GM23338 (cell line): ENCODE results near the gene RTL10. TPM values are rescaled to one million over a fixed set of nuclear protein-coding genes. Genes with fewer than 3 reads are reported as not detected.

Source experiments
- ATAC-seq: fragments of 200-7000 bp; cut with Tn5 transposase; 3 replicates; pipeline ENCODE4 v1.9.1; 2020
- DNase-seq: peaks from one replicate; pipeline ENCODE4 v3.0.0-alpha.2; 2015; ENCODE audit warnings: low spot score
- H2AFZ ChIP-seq: fragments of 200-600 bp; sonication (generic); 2 replicates; pipeline ENCODE4 v1.8.0; 2016; ENCODE audit warnings: antibody characterized with exemption, mild to moderate bottlenecking, moderate library complexity
- H3F3A ChIP-seq: fragments of 200-600 bp; sonication (generic); replicated peaks from 2 replicates; pipeline ENCODE4 v1.8.0; 2017; ENCODE audit warnings: antibody characterized with exemption, mixed run types, low read depth
- H3K27ac ChIP-seq: fragments of 200-600 bp; sonication (generic); 2 replicates; pipeline ENCODE4 v1.6.1; 2016; ENCODE audit warnings: low read depth
- H3K27me3 ChIP-seq: fragments of 200-600 bp; sonication (generic); 2 replicates; pipeline ENCODE4 v1.8.0; 2016; ENCODE audit warnings: mild to moderate bottlenecking, mixed run types, moderate library complexity; ENCODE audit not compliant: insufficient read depth
- H3K36me3 ChIP-seq: fragments of 200-600 bp; sonication (generic); 2 replicates; pipeline ENCODE4 v1.8.0; 2016; ENCODE audit warnings: mild to moderate bottlenecking; ENCODE audit not compliant: insufficient read depth
- H3K4me1 ChIP-seq: fragments of 200-600 bp; sonication (generic); 2 replicates; pipeline ENCODE4 v1.8.0; 2016; ENCODE audit warnings: mild to moderate bottlenecking, moderate library complexity; ENCODE audit not compliant: insufficient read depth
- H3K4me2 ChIP-seq: fragments of 200-600 bp; sonication (generic); 2 replicates; pipeline ENCODE4 v1.7.1; 2017; ENCODE audit warnings: mixed run types
- H3K4me3 ChIP-seq: fragments of 200-600 bp; sonication (generic); 2 replicates; pipeline ENCODE4 v1.6.1; 2016; ENCODE audit warnings: mixed run types
- H3K79me2 ChIP-seq: fragments of 200-600 bp; sonication (generic); replicated peaks from 2 replicates; pipeline ENCODE4 v1.8.0; 2017; ENCODE audit warnings: mild to moderate bottlenecking; ENCODE audit not compliant: insufficient read depth
- H3K9me2 ChIP-seq: fragments of 200-600 bp; sonication (generic); 2 replicates; pipeline ENCODE4 v1.8.0; 2017; ENCODE audit not compliant: insufficient read depth
- H4K20me1 ChIP-seq: fragments of 200-600 bp; sonication (generic); replicated peaks from 2 replicates; pipeline ENCODE4 v1.8.0; 2017; ENCODE audit warnings: mild to moderate bottlenecking; ENCODE audit not compliant: insufficient read depth
- H3K27ac Mint-ChIP-seq: 2 replicates; pipeline ENCODE4 v1.8.0; 2020; ENCODE audit warnings: inconsistent platforms, mild to moderate bottlenecking, moderate library complexity, mixed read lengths
- H3K27me3 Mint-ChIP-seq: 3 replicates; pipeline ENCODE4 v1.8.0; 2022; ENCODE audit warnings: low read depth, mild to moderate bottlenecking, moderate library complexity, mixed read lengths, inconsistent platforms; ENCODE audit not compliant: insufficient read depth, poor library complexity
- H3K36me3 Mint-ChIP-seq: 3 replicates; pipeline ENCODE4 v1.8.0; 2021; ENCODE audit warnings: low read depth, mild to moderate bottlenecking, inconsistent platforms, moderate library complexity, mixed read lengths
- H3K4me1 Mint-ChIP-seq: 3 replicates; pipeline ENCODE4 v1.8.0; 2020; ENCODE audit warnings: mild to moderate bottlenecking, inconsistent platforms, mixed read lengths
- H3K4me3 Mint-ChIP-seq: 3 replicates; pipeline ENCODE4 v1.8.0; 2021; ENCODE audit warnings: moderate library complexity, mild to moderate bottlenecking, inconsistent platforms, mixed read lengths
- H3K9me3 Mint-ChIP-seq: 3 replicates; pipeline ENCODE4 v1.8.0; 2020; ENCODE audit warnings: moderate library complexity, mild to moderate bottlenecking, inconsistent platforms, mixed read lengths
- CREB1 ChIP-seq: fragments of 250-450 bp; sonication (Bioruptor Pico); IDR thresholded peaks from 2 replicates; pipeline ENCODE4 v1.5.0; 2020; ENCODE audit warnings: low read depth, mild to moderate bottlenecking, moderate library complexity
- EZH2 ChIP-seq: fragments of 200-600 bp; sonication (generic); IDR thresholded peaks from one replicate; pipeline ENCODE4 v1.8.0; 2017; ENCODE audit warnings: antibody characterized with exemption, mild to moderate bottlenecking, low read depth; ENCODE audit not compliant: unreplicated experiment
- EZH2phosphoT487 ChIP-seq: fragments of 200-600 bp; sonication (generic); IDR thresholded peaks from one replicate; pipeline ENCODE4 v1.8.1; 2018; ENCODE audit warnings: antibody characterized with exemption; ENCODE audit not compliant: unreplicated experiment
- JUNB ChIP-seq: IDR thresholded peaks from one replicate; pipeline ENCODE4 v1.6.1; 2016; ENCODE audit warnings: antibody characterized with exemption; ENCODE audit not compliant: unreplicated experiment
- NANOG ChIP-seq: IDR thresholded peaks from 2 replicates; pipeline ENCODE4 v1.6.1; 2016; ENCODE audit warnings: antibody characterized with exemption, borderline replicate concordance
- POLR2AphosphoS5 ChIP-seq: IDR thresholded peaks from 2 replicates; pipeline ENCODE4 v1.6.1; 2016; ENCODE audit warnings: antibody characterized with exemption, low read depth
- STAT1 ChIP-seq: IDR thresholded peaks from one replicate; pipeline ENCODE4 v1.6.1; 2016; ENCODE audit warnings: antibody characterized with exemption; ENCODE audit not compliant: unreplicated experiment
- ZNF331 ChIP-seq: fragments of 250-450 bp; sonication (Bioruptor Pico); IDR thresholded peaks from 2 replicates; pipeline ENCODE4 v1.5.0; 2020; ENCODE audit warnings: low read depth, mild to moderate bottlenecking, moderate library complexity
- polyA plus RNA-seq: library from polyadenylated mRNA; unstranded; fragments of >200 nt; fragmentation: Nextera tagmentation; extraction: Ambion mirVana; gene quantifications from 2 replicates; pipeline ENCODE4 v1.2.1, GENCODE V29; 2016
- total RNA-seq: library from RNA; depleted of rRNA; stranded (reverse); fragments of >200 nt; shearing (Covaris generic); gene quantifications from 2 replicates; pipeline ENCODE4 v1.2.3, GENCODE V29; 2014
- TF ChIP-seq, protein P1 (sequence below), 2 experiments: fragments of 200-600 bp in 1 of 2; sonication (generic) in 1 of 2; conservative IDR thresholded peaks; 2 replicates each; pipeline versions ENCODE4 v1.5.1 to v1.6.1; 2016 to 2017; ENCODE audit warnings: antibody characterized with exemption in 2 of 2, low read depth in 2 of 2, mild to moderate bottlenecking in 2 of 2, moderate library complexity in 1 of 2
- TF ChIP-seq, protein P2 (sequence below): fragments of 250-450 bp; sonication (Bioruptor Pico); IDR thresholded peaks from 2 replicates; pipeline ENCODE4 v1.5.0; 2020; ENCODE audit warnings: mild to moderate bottlenecking, moderate library complexity

The RTL10 gene
- total and polyA plus RNA-seq, 2 experiments from 2014 or later: 9.4 to 17.4 TPM

DNA sequence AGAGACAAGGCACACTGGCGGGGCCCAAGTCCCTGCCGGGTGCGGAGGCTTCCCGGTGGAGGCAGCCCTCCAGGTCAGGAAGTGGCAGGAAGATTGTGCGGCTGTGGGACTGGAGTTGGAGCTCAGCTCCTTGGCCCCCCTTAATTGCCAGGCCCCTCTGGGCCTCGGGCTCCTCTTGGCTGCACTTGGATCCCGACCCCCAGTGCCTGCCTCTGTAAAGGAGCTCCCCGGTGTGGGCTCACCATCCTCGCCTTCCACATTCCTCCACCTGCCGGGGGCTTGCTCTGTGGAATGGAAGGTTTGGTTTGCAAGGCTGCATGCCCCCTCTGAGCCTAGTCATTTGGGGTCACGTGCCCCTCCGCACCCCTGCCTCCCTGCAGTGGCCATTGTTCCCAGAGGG is 48.8 kb upstream of the RTL10 start:
- H3K9me3 Mint-ChIP-seq: peaks cover 3% of the 10 kb centered on the region; the same call in 1 of the 3 replicates
- H3K4me2 ChIP-seq: no peak overlapping the region

More for the DNA sequence above, 48.8 kb upstream of the RTL10 start:
- Histone ChIP-seq H3K4me3 (no peak overlapping the region), H3K9me2 (no peaks in the 10 kb centered on the region), H3K4me1 (no peaks in the 10 kb centered on the region; the same call in 1 of the 2 replicates), H3K27ac (no peak overlapping the region), H3K36me3 (no peaks in the 10 kb centered on the region), H3K79me2 (no peaks in the 10 kb centered on the region), H2AFZ (peak overlapping the region; percentile 63; the same call in 1 of the 2 replicates), H4K20me1 (no peaks in the 10 kb centered on the region), H3K27me3 (no peaks in the 10 kb centered on the region), H3F3A (0 out of 2 replicates have a peak, but pooled peaks cover 2% of the 10 kb centered on the region)
- Mint-ChIP-seq H3K4me3 (no peak overlapping the region), H3K27ac (peak overlapping the region; percentile 59; the same call in 1 of the 2 replicates), H3K27me3 (peaks cover 14% of the 10 kb centered on the region), H3K4me1 (peaks cover 20% of the 10 kb centered on the region), H3K36me3 (peaks cover 3% of the 10 kb centered on the region; the same call in 1 of the 3 replicates)
- ATAC-seq (peak; percentile 60), DNase-seq (no peak)
- TF ChIP-seq POLR2AphosphoS5 (no peak), EZH2 (no peak), ZNF331 (no peak), STAT1 (no peak), CREB1 (CRISPR knock-in tag) (no peak), JUNB (no peak), NANOG (no peak), EZH2phosphoT487 (no peak)
- TF ChIP-seq, protein P1, sequence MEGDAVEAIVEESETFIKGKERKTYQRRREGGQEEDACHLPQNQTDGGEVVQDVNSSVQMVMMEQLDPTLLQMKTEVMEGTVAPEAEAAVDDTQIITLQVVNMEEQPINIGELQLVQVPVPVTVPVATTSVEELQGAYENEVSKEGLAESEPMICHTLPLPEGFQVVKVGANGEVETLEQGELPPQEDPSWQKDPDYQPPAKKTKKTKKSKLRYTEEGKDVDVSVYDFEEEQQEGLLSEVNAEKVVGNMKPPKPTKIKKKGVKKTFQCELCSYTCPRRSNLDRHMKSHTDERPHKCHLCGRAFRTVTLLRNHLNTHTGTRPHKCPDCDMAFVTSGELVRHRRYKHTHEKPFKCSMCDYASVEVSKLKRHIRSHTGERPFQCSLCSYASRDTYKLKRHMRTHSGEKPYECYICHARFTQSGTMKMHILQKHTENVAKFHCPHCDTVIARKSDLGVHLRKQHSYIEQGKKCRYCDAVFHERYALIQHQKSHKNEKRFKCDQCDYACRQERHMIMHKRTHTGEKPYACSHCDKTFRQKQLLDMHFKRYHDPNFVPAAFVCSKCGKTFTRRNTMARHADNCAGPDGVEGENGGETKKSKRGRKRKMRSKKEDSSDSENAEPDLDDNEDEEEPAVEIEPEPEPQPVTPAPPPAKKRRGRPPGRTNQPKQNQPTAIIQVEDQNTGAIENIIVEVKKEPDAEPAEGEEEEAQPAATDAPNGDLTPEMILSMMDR (conservative IDR thresholded peaks at IDR 0.05; ENCODE audit: low read depth in 2 of 2): no peak
- TF ChIP-seq, protein P2, sequence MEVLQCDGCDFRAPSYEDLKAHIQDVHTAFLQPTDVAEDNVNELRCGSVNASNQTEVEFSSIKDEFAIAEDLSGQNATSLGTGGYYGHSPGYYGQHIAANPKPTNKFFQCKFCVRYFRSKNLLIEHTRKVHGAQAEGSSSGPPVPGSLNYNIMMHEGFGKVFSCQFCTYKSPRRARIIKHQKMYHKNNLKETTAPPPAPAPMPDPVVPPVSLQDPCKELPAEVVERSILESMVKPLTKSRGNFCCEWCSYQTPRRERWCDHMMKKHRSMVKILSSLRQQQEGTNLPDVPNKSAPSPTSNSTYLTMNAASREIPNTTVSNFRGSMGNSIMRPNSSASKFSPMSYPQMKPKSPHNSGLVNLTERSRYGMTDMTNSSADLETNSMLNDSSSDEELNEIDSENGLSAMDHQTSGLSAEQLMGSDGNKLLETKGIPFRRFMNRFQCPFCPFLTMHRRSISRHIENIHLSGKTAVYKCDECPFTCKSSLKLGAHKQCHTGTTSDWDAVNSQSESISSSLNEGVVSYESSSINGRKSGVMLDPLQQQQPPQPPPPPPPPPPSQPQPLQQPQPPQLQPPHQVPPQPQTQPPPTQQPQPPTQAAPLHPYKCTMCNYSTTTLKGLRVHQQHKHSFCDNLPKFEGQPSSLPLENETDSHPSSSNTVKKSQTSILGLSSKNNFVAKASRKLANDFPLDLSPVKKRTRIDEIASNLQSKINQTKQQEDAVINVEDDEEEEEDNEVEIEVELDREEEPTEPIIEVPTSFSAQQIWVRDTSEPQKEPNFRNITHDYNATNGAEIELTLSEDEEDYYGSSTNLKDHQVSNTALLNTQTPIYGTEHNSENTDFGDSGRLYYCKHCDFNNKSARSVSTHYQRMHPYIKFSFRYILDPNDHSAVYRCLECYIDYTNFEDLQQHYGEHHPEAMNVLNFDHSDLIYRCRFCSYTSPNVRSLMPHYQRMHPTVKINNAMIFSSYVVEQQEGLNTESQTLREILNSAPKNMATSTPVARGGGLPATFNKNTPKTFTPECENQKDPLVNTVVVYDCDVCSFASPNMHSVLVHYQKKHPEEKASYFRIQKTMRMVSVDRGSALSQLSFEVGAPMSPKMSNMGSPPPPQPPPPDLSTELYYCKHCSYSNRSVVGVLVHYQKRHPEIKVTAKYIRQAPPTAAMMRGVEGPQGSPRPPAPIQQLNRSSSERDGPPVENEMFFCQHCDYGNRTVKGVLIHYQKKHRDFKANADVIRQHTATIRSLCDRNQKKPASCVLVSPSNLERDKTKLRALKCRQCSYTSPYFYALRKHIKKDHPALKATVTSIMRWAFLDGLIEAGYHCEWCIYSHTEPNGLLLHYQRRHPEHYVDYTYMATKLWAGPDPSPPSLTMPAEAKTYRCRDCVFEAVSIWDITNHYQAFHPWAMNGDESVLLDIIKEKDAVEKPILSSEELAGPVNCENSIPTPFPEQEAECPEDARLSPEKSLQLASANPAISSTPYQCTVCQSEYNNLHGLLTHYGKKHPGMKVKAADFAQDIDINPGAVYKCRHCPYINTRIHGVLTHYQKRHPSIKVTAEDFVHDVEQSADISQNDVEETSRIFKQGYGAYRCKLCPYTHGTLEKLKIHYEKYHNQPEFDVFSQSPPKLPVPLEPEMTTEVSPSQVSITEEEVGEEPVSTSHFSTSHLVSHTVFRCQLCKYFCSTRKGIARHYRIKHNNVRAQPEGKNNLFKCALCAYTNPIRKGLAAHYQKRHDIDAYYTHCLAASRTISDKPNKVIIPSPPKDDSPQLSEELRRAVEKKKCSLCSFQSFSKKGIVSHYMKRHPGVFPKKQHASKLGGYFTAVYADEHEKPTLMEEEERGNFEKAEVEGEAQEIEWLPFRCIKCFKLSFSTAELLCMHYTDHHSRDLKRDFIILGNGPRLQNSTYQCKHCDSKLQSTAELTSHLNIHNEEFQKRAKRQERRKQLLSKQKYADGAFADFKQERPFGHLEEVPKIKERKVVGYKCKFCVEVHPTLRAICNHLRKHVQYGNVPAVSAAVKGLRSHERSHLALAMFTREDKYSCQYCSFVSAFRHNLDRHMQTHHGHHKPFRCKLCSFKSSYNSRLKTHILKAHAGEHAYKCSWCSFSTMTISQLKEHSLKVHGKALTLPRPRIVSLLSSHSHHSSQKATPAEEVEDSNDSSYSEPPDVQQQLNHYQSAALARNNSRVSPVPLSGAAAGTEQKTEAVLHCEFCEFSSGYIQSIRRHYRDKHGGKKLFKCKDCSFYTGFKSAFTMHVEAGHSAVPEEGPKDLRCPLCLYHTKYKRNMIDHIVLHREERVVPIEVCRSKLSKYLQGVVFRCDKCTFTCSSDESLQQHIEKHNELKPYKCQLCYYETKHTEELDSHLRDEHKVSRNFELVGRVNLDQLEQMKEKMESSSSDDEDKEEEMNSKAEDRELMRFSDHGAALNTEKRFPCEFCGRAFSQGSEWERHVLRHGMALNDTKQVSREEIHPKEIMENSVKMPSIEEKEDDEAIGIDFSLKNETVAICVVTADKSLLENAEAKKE (CRISPR knock-in tag): no peak
